Measurements from ENCODE around the gene CORO1A. TPM values are rescaled to one million over a fixed set of nuclear protein-coding genes. Genes with fewer than 3 reads are reported as not detected.

The CORO1A gene
- total RNA-seq, 2 experiments from 2014 or later, result 1,130 to 1,151 TPM

GRCh38 chr16:30145657-30146056 is 37.7 kb upstream of the CORO1A start:
- Mint-ChIP-seq H3K27ac (no peak overlapping the region), H3K27me3 (no peaks in the 10 kb centered on the region), H3K4me1 (ENCODE audit: low read depth) (peaks cover 17% of the 10 kb centered on the region), H3K4me3 (no peak overlapping the region), H3K9me3 (peaks cover 6% of the 10 kb centered on the region), H3K36me3 (ENCODE audit: low read depth) (peaks cover 3% of the 10 kb centered on the region)
- POLR2A ChIA-PET, result no interaction called here
- ATAC-seq (no peak), DNase-seq (no peak)
- intact Hi-C loops (cut with micrococcal nuclease), result no loop called here
- CTCF ChIA-PET, result no interaction called here
- no peak for TF ChIP-seq CTCF (IDR thresholded peaks at IDR 0.05)

GRCh38 chr16:30147843-30148510 is 35.4 kb upstream of the CORO1A start:
- Mint-ChIP-seq H3K4me1 (ENCODE audit: low read depth) (peaks cover 8% of the 10 kb centered on the region), H3K4me3 (no peak overlapping the region), H3K36me3 (ENCODE audit: low read depth) (peaks cover 3% of the 10 kb centered on the region), H3K27me3 (no peaks in the 10 kb centered on the region), H3K27ac (no peak overlapping the region), H3K9me3 (peaks cover 6% of the 10 kb centered on the region)
- TF ChIP-seq CTCF (IDR thresholded peaks at IDR 0.05), result no peak
- ATAC-seq (no peak), DNase-seq (no peak)
- ChIA-PET CTCF (interaction anchor here (0.9 to 1.9 kb wide), 2 partner anchors 35 to 56 kb away, joined by 5 read pairs; partner anchors contain the start of genes GDPD3 and TBX6), POLR2A (interaction anchor here (1.5 kb wide), 1 partner anchor 270 kb away, joined by 3 read pairs; no protein-coding TSS in a partner anchor)
- intact Hi-C loops (cut with micrococcal nuclease), result no loop called here

- no peak for TF ChIP-seq CTCF (IDR thresholded peaks at IDR 0.05)
- Mint-ChIP-seq H3K27me3 (no peaks in the 10 kb centered on the region), H3K4me3 (no peak overlapping the region), H3K36me3 (ENCODE audit: low read depth) (peaks cover 3% of the 10 kb centered on the region), H3K4me1 (ENCODE audit: low read depth) (peaks cover 3% of the 10 kb centered on the region), H3K27ac (no peak overlapping the region), H3K9me3 (peaks cover 6% of the 10 kb centered on the region)
- intact Hi-C loops (cut with micrococcal nuclease), result no loop called here
- ATAC-seq, result no peak
- DNase-seq, result no peak
- POLR2A ChIA-PET, result no interaction called here
- CTCF ChIA-PET, result no interaction called here
Measured at GRCh38 chr16:30149250-30149930, 34.0 kb upstream of the CORO1A start.

GRCh38 chr16:30151091-30151490 is 32.3 kb upstream of the CORO1A start:
- POLR2A ChIA-PET, result no interaction called here
- peaks cover 3% of the 10 kb centered on the region for H3K36me3 Mint-ChIP-seq (ENCODE audit: low read depth)
- intact Hi-C loops (cut with micrococcal nuclease), result no loop called here
- H3K27me3 Mint-ChIP-seq, result no peaks in the 10 kb centered on the region
- no peak overlapping the region for H3K27ac Mint-ChIP-seq
- H3K9me3 Mint-ChIP-seq, result peaks cover 6% of the 10 kb centered on the region
- H3K4me1 Mint-ChIP-seq (ENCODE audit: low read depth), result no peaks in the 10 kb centered on the region
- CTCF ChIA-PET, result interaction anchor here (1.1 kb wide), 1 partner anchor 56 kb away, joined by 3 read pairs; no protein-coding TSS in a partner anchor
- TF ChIP-seq CTCF (IDR thresholded peaks at IDR 0.05), result no peak
- no peak for DNase-seq
- no peak overlapping the region for H3K4me3 Mint-ChIP-seq
- no peak for ATAC-seq

GRCh38 chr16:30152517-30152916 is 30.9 kb upstream of the CORO1A start:
- no peak for ATAC-seq
- H3K27ac Mint-ChIP-seq, result no peak overlapping the region
- no peak for DNase-seq
- POLR2A ChIA-PET, result interaction anchor here (0.6 kb wide), 1 partner anchor 29 kb away, joined by 3 read pairs; no protein-coding TSS in a partner anchor
- H3K4me3 Mint-ChIP-seq, result no peak overlapping the region
- TF ChIP-seq CTCF (IDR thresholded peaks at IDR 0.05), result no peak
- CTCF ChIA-PET, result no interaction called here
- no peaks in the 10 kb centered on the region for H3K4me1 Mint-ChIP-seq (ENCODE audit: low read depth)
- intact Hi-C loops (cut with micrococcal nuclease), result no loop called here
- peaks cover 3% of the 10 kb centered on the region for H3K36me3 Mint-ChIP-seq (ENCODE audit: low read depth)
- peaks cover 6% of the 10 kb centered on the region for H3K9me3 Mint-ChIP-seq
- no peaks in the 10 kb centered on the region for H3K27me3 Mint-ChIP-seq

Data from activated CD8-positive, alpha-beta T cell treated with anti-CD3 and anti-CD28 coated beads for 36 hours (primary cell).